GM13976 (cell line): ENCODE data around the gene SESN1.

Experiments
- DNase-seq: peaks from one replicate; pipeline ENCODE4 v3.0.0; 2012; ENCODE audit warnings: low spot score
- in situ Hi-C: fragments of 300-500 bp; cut with MboI; formaldehyde crosslinking; loops from one replicate; pipeline ENCODE4 v1.12.0; 2022; ENCODE audit warnings: low sequenced_read_pairs, mixed read lengths, inconsistent platforms; ENCODE audit not compliant: unreplicated experiment
- TF ChIP-seq, protein P1 (sequence below): IDR thresholded peaks from 2 replicates; pipeline ENCODE4 v1.5.1; 2012; ENCODE audit warnings: borderline replicate concordance, mild to moderate bottlenecking; ENCODE audit not compliant: insufficient read depth; ENCODE audit errors: extremely low read depth, missing control alignments, control extremely low read depth

Gene SESN1

DNA sequence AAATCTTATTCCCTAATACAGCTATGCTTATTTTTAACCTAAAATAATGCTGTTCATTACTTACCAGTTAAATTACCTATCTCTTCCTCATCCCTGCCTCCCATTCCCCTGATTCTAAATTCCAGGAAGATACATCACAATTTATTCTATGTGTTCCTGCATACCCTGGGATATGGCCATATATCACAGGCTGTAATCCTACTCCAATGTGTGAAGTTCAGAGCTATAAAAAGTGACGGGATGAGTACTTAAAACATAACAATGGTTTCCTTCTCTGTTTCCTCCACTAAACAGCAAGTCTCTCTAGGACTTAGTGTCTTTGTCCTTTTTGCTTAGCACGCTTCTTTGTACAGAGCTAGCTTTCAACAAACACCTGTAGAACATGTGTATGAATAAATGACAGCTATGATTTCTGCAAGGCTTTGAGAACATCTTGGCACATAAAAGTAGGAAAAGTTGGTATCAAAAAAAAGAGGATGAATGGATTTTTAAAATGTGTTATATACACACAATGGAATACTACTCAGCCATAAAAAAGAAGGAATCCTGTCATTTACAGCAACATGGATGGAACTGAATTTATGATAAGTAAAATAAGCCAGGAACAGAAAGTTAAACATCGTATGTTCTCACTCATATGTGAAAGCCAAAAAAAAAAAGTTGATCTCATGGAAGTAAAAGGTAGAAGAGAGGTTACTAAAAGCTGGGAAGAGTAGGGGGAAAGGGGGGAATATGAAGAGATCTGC lies 45.8 kb downstream of the SESN1 start:
- in situ Hi-C loops, result no loop called here
- DNase-seq, result no peak
- TF ChIP-seq, protein P1, sequence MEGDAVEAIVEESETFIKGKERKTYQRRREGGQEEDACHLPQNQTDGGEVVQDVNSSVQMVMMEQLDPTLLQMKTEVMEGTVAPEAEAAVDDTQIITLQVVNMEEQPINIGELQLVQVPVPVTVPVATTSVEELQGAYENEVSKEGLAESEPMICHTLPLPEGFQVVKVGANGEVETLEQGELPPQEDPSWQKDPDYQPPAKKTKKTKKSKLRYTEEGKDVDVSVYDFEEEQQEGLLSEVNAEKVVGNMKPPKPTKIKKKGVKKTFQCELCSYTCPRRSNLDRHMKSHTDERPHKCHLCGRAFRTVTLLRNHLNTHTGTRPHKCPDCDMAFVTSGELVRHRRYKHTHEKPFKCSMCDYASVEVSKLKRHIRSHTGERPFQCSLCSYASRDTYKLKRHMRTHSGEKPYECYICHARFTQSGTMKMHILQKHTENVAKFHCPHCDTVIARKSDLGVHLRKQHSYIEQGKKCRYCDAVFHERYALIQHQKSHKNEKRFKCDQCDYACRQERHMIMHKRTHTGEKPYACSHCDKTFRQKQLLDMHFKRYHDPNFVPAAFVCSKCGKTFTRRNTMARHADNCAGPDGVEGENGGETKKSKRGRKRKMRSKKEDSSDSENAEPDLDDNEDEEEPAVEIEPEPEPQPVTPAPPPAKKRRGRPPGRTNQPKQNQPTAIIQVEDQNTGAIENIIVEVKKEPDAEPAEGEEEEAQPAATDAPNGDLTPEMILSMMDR, result no peak

DNA sequence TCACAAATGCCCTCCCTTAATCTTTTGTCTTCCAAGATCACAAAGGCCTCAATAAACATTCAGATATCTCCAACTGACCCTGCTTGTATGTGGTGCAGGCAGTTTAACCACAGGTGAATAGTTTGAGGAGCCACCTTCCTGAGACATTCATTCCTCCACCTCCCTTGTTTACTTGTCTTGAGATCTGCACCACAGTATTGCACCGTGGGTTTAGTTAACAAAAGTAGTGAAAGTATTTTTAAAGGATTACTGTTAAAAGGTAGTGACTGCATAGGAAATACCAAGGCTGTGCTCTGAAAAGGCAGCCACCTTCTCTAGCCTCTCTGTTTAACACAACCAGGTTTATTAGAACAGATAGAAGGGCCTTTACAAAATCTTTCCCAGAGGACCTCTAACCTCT lies 46.5 kb downstream of the SESN1 start:
- in situ Hi-C loops, result no loop called here
- DNase-seq, result no peak
- TF ChIP-seq, protein P1, result no peak

DNA sequence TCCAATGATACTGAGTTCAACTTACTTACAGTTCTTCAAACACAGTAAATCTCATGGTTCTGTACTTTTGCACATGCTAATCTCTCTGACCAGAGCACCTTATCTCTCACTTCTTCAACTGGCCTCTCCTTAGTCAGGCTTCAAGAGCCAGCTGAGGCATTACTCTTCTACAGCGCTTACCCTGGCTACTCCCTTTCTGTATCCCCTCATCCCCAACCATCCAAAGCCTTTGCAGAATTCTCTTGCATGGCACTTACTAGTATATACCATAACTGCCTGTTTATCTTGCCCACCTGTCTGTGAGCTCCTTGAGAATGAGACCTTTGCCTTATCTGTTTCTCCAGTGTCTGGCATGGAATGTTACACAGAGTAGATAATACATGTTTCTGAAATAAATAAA lies 49.2 kb downstream of the SESN1 start:
- in situ Hi-C loops, result no loop called here
- TF ChIP-seq, protein P1, result no peak
- DNase-seq, result no peak

DNA sequence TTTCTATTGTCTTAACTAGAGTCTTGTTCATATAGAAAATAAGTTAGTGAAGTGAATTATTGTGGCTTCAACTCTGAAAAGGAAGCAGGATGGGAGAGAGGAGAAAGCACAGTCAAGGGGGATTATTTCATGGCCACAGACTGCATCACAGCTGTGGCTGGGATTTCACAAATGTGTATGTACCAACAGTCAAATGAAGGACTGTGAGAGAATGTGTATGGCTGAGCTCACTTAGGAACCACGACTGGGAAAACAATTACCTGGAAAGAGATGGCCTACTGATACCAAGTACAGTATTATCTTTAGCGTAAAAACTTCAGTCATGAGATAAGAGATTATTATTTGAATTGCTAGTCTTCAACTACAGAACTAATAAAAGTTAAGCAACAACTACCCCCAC lies 54.9 kb downstream of the SESN1 start:
- TF ChIP-seq, protein P1, result no peak
- in situ Hi-C loops, result no loop called here
- no peak for DNase-seq

DNA sequence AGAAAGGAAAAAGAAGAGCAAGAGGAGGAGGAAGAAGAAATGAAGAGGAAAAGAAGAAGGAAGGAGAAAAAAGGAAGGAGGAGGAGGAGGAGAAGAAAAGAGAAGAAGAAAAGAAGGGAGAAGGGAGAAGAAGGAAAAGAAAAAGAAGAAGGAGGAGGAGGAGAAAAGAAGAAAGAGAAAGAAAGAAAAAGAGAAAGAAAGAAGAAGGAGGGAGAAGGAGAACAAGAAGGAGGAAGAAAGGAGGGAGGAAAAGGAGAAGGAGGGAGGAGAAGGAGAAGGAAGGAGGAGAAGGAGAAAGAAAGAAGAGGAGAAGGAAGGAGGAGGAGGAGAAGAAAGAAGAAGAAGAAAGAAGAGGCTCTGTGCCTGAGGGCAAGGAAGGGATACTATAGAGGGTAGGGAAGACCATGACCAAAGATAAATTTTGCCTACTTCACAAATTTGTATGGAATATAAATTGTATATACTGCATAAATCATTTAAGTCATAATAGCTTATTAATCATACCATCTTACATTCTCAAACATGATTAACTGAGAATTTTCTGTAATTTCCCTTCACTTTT lies 55.7 kb downstream of the SESN1 start:
- TF ChIP-seq, protein P1, result no peak
- in situ Hi-C loops, result no loop called here
- DNase-seq, result no peak

DNA sequence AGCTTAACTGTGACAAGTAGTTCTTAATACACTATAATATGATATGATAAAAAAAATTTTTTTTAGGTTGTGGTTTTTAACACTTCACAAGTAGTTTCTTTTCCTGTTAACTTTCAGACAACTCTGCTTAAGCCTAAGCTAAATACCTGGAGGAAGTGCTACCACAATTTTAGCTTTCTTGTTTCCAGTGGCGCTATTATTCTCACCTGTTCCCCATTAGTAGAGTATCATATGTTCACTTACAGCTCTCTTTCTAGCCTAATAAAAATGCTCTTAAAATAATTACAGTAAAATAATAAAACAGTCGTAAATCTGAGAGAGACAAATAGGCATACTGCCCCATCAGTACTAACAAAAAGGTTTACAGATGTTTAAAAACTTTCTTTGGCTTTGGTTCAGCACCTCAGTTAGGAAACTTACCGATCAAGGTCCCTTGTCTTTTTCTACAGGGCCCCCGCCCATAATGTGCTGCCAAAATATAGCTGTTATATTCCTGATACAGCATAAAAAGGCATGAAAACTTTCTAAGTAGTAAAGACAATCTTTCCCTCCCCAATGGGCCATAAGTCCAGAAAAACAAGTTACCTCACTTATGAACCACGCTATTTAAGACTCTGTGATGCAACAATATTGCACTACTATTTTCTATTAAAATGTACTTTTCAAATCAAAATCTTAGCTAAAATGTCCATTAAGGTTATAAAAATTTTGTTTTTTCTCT lies 57.9 kb downstream of the SESN1 start:
- TF ChIP-seq, protein P1, result no peak
- no peak for DNase-seq
- in situ Hi-C loops, result no loop called here
